Measurements from ENCODE around the gene CLIC1.

Gene CLIC1

GRCh38 chr6:31732029-31732428 lies 4.3 kb downstream of the CLIC1 start:
- Histone ChIP-seq H2AFZ (ENCODE audit: low read length) (no peak overlapping the region), H3K36me3 (ENCODE audit: insufficient read depth, low read length) (peaks cover 40% of the 10 kb centered on the region), H3K4me3 (ENCODE audit: low read length, poor library complexity, severe bottlenecking) (no peak overlapping the region), H3K4me1 (ENCODE audit: insufficient read depth, low read length, poor library complexity, severe bottlenecking) (peaks cover 55% of the 10 kb centered on the region), H3F3A (ENCODE audit: low read depth) (peaks cover 15% of the 10 kb centered on the region; the same call in 1 of the 2 replicates), H3K9ac (ENCODE audit: low read depth, low read length, poor library complexity, severe bottlenecking) (no peak overlapping the region), H3K4me2 (ENCODE audit: low read depth, low read length, poor library complexity, severe bottlenecking) (peak overlapping the region; percentile 21), H4K20me1 (ENCODE audit: insufficient read depth, low read length, poor library complexity, severe bottlenecking) (peaks cover 48% of the 10 kb centered on the region), H3K79me2 (ENCODE audit: insufficient read depth, low read length) (peaks cover 92% of the 10 kb centered on the region), H3K9me2 (replicated peaks; ENCODE audit: low read depth, low read length) (no peaks in the 10 kb centered on the region), H3K27me3 (ENCODE audit: insufficient read depth, low read length, poor library complexity, severe bottlenecking) (peaks cover 9% of the 10 kb centered on the region), H3K9me3 (ENCODE audit: insufficient read depth, low read depth, low read length) (no peaks in the 10 kb centered on the region)
- TF ChIP-seq, protein P1, sequence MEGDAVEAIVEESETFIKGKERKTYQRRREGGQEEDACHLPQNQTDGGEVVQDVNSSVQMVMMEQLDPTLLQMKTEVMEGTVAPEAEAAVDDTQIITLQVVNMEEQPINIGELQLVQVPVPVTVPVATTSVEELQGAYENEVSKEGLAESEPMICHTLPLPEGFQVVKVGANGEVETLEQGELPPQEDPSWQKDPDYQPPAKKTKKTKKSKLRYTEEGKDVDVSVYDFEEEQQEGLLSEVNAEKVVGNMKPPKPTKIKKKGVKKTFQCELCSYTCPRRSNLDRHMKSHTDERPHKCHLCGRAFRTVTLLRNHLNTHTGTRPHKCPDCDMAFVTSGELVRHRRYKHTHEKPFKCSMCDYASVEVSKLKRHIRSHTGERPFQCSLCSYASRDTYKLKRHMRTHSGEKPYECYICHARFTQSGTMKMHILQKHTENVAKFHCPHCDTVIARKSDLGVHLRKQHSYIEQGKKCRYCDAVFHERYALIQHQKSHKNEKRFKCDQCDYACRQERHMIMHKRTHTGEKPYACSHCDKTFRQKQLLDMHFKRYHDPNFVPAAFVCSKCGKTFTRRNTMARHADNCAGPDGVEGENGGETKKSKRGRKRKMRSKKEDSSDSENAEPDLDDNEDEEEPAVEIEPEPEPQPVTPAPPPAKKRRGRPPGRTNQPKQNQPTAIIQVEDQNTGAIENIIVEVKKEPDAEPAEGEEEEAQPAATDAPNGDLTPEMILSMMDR (conservative IDR thresholded peaks at IDR 0.05; ENCODE audit: low read length): no peak
- TF ChIP-seq EZH2phosphoT487 (IDR thresholded peaks at IDR 0.05; ENCODE audit: borderline replicate concordance): no peak

DNA sequence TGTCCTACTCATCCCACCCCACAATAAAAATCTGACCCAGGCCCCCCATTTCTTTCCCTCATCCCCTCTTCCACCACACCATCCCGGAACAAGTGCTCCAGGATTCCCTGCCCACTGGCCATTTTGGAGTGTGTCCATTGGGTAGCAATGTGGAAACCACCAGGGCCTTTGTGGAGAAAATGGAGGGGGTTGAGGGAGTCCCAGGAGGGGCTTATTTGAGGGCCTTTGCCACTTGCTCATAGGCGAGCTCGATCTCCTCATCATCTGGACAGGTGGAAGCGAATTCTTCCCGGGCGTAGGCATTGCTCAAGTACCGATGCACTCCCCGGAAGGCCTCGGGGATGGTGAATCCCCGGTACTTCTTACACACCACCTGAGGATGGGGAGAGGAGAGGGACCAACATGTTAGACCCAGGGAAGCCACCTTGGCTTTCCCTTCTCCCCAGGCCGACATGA lies 5.7 kb downstream of the CLIC1 start:
- peaks cover 83% of the 10 kb centered on the region for H3K79me2 ChIP-seq (ENCODE audit: insufficient read depth, low read length)
- H3F3A ChIP-seq (ENCODE audit: low read depth): peaks cover 16% of the 10 kb centered on the region; the same call in 1 of the 2 replicates
- H3K9me2 ChIP-seq (replicated peaks; ENCODE audit: low read depth, low read length): no peaks in the 10 kb centered on the region
- H3K27me3 ChIP-seq (ENCODE audit: insufficient read depth, low read length, poor library complexity, severe bottlenecking): peaks cover 5% of the 10 kb centered on the region
- peak overlapping the region; percentile 89 for H3K9ac ChIP-seq (ENCODE audit: low read depth, low read length, poor library complexity, severe bottlenecking)
- H3K9me3 ChIP-seq (ENCODE audit: insufficient read depth, low read depth, low read length): no peaks in the 10 kb centered on the region
- no peak overlapping the region for H2AFZ ChIP-seq (ENCODE audit: low read length)
- peaks cover 41% of the 10 kb centered on the region for H3K36me3 ChIP-seq (ENCODE audit: insufficient read depth, low read length)
- no peak for TF ChIP-seq EZH2phosphoT487 (IDR thresholded peaks at IDR 0.05; ENCODE audit: borderline replicate concordance)
- TF ChIP-seq, protein P1 (conservative IDR thresholded peaks at IDR 0.05; ENCODE audit: low read length): 0 out of 2 replicates have a peak, but pooled peaks have one; percentile 1
- H4K20me1 ChIP-seq (ENCODE audit: insufficient read depth, low read length, poor library complexity, severe bottlenecking): peaks cover 45% of the 10 kb centered on the region
- peaks cover 62% of the 10 kb centered on the region for H3K4me1 ChIP-seq (ENCODE audit: insufficient read depth, low read length, poor library complexity, severe bottlenecking)
- H3K4me3 ChIP-seq (ENCODE audit: low read length, poor library complexity, severe bottlenecking): peak overlapping the region; percentile 94
- peak overlapping the region; percentile 85 for H3K4me2 ChIP-seq (ENCODE audit: low read depth, low read length, poor library complexity, severe bottlenecking)

- no peaks in the 10 kb centered on the region for H3K9me2 ChIP-seq (replicated peaks; ENCODE audit: low read depth, low read length)
- no peaks in the 10 kb centered on the region for H3K9me3 ChIP-seq (ENCODE audit: insufficient read depth, low read depth, low read length)
- peaks cover 64% of the 10 kb centered on the region for H3K4me1 ChIP-seq (ENCODE audit: insufficient read depth, low read length, poor library complexity, severe bottlenecking)
- H3K4me3 ChIP-seq (ENCODE audit: low read length, poor library complexity, severe bottlenecking): peak overlapping the region; percentile 94
- H3F3A ChIP-seq (ENCODE audit: low read depth): peaks cover 17% of the 10 kb centered on the region; the same call in 1 of the 2 replicates
- TF ChIP-seq, protein P1 (conservative IDR thresholded peaks at IDR 0.05; ENCODE audit: low read length): 0 out of 2 replicates have a peak, but pooled peaks have one; percentile 1
- TF ChIP-seq EZH2phosphoT487 (IDR thresholded peaks at IDR 0.05; ENCODE audit: borderline replicate concordance): no peak
- H3K27me3 ChIP-seq (ENCODE audit: insufficient read depth, low read length, poor library complexity, severe bottlenecking): no peaks in the 10 kb centered on the region
- peaks cover 41% of the 10 kb centered on the region for H3K36me3 ChIP-seq (ENCODE audit: insufficient read depth, low read length)
- peaks cover 43% of the 10 kb centered on the region for H4K20me1 ChIP-seq (ENCODE audit: insufficient read depth, low read length, poor library complexity, severe bottlenecking)
- H2AFZ ChIP-seq (ENCODE audit: low read length): peak overlapping the region; percentile 45; the same call in 1 of the 2 replicates
- H3K9ac ChIP-seq (ENCODE audit: low read depth, low read length, poor library complexity, severe bottlenecking): peak overlapping the region; percentile 89
- H3K4me2 ChIP-seq (ENCODE audit: low read depth, low read length, poor library complexity, severe bottlenecking): peak overlapping the region; percentile 85
- peaks cover 77% of the 10 kb centered on the region for H3K79me2 ChIP-seq (ENCODE audit: insufficient read depth, low read length)
These were observed 6.2 kb downstream of the CLIC1 start for GRCh38 chr6:31729979-31730630.

Measured in Loucy (cell line).